Measurements from ENCODE around the gene SORCS2. TPM values are rescaled to one million over a fixed set of nuclear protein-coding genes. Genes with fewer than 3 reads are reported as not detected.

The SORCS2 gene
- total and polyA plus RNA-seq, 2 of the 8 experiments (the other 6 are each of a cell fraction or from before 2014, with no cell fraction given) = 0.36 to 1.8 TPM

DNA sequence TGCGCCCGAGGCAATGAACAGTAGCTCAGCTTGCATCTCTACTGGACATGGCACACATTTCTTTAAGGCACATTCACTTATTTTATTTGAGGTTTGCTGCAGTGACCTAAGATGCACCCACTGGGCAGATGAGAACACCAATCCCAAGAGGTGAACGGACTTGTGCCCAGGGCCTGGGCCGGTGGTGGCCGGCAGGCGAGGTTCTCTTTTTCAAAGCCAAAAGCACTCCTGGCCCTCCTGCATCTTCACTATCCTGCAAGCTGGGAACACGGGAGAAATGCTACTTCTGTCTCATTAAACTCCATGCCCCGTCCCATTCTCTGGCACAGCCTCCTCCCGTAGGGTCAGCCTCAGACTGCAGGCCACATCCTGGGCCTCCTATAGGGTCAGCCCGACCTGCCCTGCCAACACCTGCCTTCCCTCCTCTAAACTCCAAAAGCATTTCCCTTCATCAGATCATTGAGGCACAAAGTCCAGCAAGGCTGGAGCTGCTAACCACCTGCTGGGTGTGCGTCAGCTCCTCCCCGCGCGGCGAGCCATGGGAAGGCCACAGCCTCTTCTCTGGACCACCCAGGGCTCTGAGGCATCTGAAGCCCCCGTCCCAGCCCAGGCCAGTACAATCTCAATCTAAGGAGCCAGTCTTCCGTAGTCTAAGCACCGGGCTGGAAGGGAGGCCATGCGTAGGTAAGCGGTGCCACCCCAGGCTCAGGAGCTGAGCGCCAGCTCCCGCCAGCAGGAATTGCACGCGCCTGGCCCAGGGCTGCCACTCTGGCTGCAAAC is 581.3 kb downstream of the SORCS2 start:
- no peak overlapping the region for H2BK20ac ChIP-seq (ENCODE audit: low read length)
- no peak overlapping the region for H3K14ac ChIP-seq (ENCODE audit: insufficient read length)
- H3K36me3 ChIP-seq (ENCODE audit: control insufficient read depth in 2 of 4, insufficient read depth in 4 of 4, low read length in 3 of 4) = peaks cover 0 to 17% (median 4%) of the 10 kb centered on the region in 4 experiments; a peak in 3 of 8 replicates
- H2BK120ac ChIP-seq (replicated peaks; ENCODE audit: low read depth, low read length) = no peak overlapping the region
- H2BK5ac ChIP-seq (ENCODE audit: low read depth, low read length) = no peak overlapping the region; the same call in 1 of the 2 replicates
- no peak overlapping the region for H3K9ac ChIP-seq (replicated peaks in 1 of 4; ENCODE audit: extremely low read depth in 1 of 4, low read depth in 3 of 4, low read length in 3 of 4)
- H3K79me2 ChIP-seq (ENCODE audit: control insufficient read depth in 1 of 2, insufficient read depth in 2 of 2, low read length in 2 of 2) = no peaks in the 10 kb centered on the region
- no peak overlapping the region for H3K18ac ChIP-seq (ENCODE audit: extremely low read depth, low read length)
- H2AK5ac ChIP-seq (ENCODE audit: low read depth, low read length) = no peak overlapping the region
- H3K4me3 ChIP-seq (ENCODE audit: extremely low read depth in 1 of 4, insufficient read depth in 2 of 4, low read depth in 3 of 4, low read length in 4 of 4) = no peak overlapping the region
- no peak overlapping the region for H3K4me2 ChIP-seq (ENCODE audit: insufficient read depth in 1 of 2, low read depth in 2 of 2, low read length in 2 of 2)
- H3K79me1 ChIP-seq (ENCODE audit: low read depth, low read length) = no peaks in the 10 kb centered on the region; the same call in 1 of the 2 replicates
- WGBS, 2 experiments (ENCODE audit: extremely low coverage in 1 of 2, insufficient coverage in 1 of 2, insufficient read length in 1 of 2, insufficient replicate concordance in 2 of 2, low coverage in 1 of 2, low lambda C conversion rate in 2 of 2, missing lambda C conversion rate in 1 of 2) = 94% methylated on average over 24 of the region's 24 CpGs; no CpG with 5 or more reads in 1 of the 2 experiments
- no peak overlapping the region for H4K5ac ChIP-seq (ENCODE audit: insufficient read length, low read depth, low read length)
- FAIRE-seq (no peak), DNase-seq (ENCODE audit: low read depth in 1 of 2, low spot score in 2 of 2) (no peak)
- H3K27ac ChIP-seq (ENCODE audit: low read depth, low read length) = no peak overlapping the region
- CTCF ChIA-PET (ENCODE audit: partially characterized antibody) = interaction anchor here (0.7 to 4.0 kb wide), 11 partner anchors 12 to 493 kb away, joined by 3 to 23 read pairs (median 3); no protein-coding TSS in a partner anchor
- no peak overlapping the region for H3K23ac ChIP-seq (ENCODE audit: insufficient read length)
- POLR2A ChIA-PET (ENCODE audit: partially characterized antibody) = no interaction called here
- H4K8ac ChIP-seq (ENCODE audit: extremely low read depth, insufficient read depth, low read length) = peak overlapping the region; percentile 26; the same call in 1 of the 2 replicates
- H2BK12ac ChIP-seq (ENCODE audit: low read depth, low read length) = no peak overlapping the region
- H2BK15ac ChIP-seq (ENCODE audit: low read length) = no peak overlapping the region
- peaks cover 0 to 2% of the 10 kb centered on the region in 2 experiments for H4K20me1 ChIP-seq (replicated peaks in 1 of 2; ENCODE audit: control insufficient read depth in 1 of 2, insufficient read depth in 2 of 2, low read length in 2 of 2)
- H2AFZ ChIP-seq (ENCODE audit: low read length) = no peak overlapping the region
- no peak overlapping the region for H3K4ac ChIP-seq (replicated peaks; ENCODE audit: insufficient read length, low read depth, low read length)
- no peak overlapping the region for H3K56ac ChIP-seq (replicated peaks; ENCODE audit: insufficient read length, low read depth, low read length)
- H3K23me2 ChIP-seq (ENCODE audit: low read depth, low read length) = no peaks in the 10 kb centered on the region
- H3K4me1 ChIP-seq (replicated peaks in 1 of 4; ENCODE audit: control insufficient read depth in 3 of 4, insufficient read depth in 4 of 4, low read length in 3 of 4) = peaks cover 0 to 6% (median 1%) of the 10 kb centered on the region in 4 experiments; a peak in 4 of 7 replicates
- H3K27me3 ChIP-seq (replicated peaks in 1 of 4; ENCODE audit: control insufficient read depth in 3 of 4, extremely low read depth in 1 of 4, insufficient read depth in 3 of 4, low read length in 3 of 4) = no peaks in the 10 kb centered on the region
- no peak overlapping the region for H4K91ac ChIP-seq (replicated peaks; ENCODE audit: insufficient read length, low read length)
- no peaks in the 10 kb centered on the region for H3K9me3 ChIP-seq (ENCODE audit: insufficient read depth in 2 of 2, low read depth in 1 of 2, low read length in 1 of 2)
- TF ChIP-seq TBP (IDR thresholded peaks at IDR 0.05; ENCODE audit: low read depth, low read length) (no peak), KDM1A (IDR thresholded peaks at IDR 0.05; ENCODE audit: borderline replicate concordance, low read length) (no peak), JUN (IDR thresholded peaks at IDR 0.05; ENCODE audit: low read depth, low read length) (no peak), RBBP5 (IDR thresholded peaks at IDR 0.05; ENCODE audit: borderline replicate concordance, low read depth, low read length) (no peak), SUZ12 (IDR thresholded peaks at IDR 0.05; ENCODE audit: low read length) (no peak), CBX5 (IDR thresholded peaks at IDR 0.05; ENCODE audit: low read depth, low read length) (no peak), RFX5 (IDR thresholded peaks at IDR 0.05; ENCODE audit: borderline replicate concordance, low read depth, low read length) (no peak), CHD2 (IDR thresholded peaks at IDR 0.05; ENCODE audit: low read length) (no peak), FOSL1 (IDR thresholded peaks at IDR 0.05; ENCODE audit: insufficient read depth, low read depth, low read length) (no peak), SIN3A (conservative IDR thresholded peaks at IDR 0.05 in 1 of 2, IDR thresholded peaks at IDR 0.05 in 1 of 2; ENCODE audit: low read depth in 1 of 2, low read length in 2 of 2) (no peak), SIRT6 (IDR thresholded peaks at IDR 0.05; ENCODE audit: low read length) (no peak)
